Activated CD8-positive, alpha-beta T cell treated with anti-CD3 and anti-CD28 coated beads, Interleukin-2, amount 10 ng/mL, durations not matched to agents 7 days and 5 days (primary cell): ENCODE results near the gene LSAMP. TPM values are rescaled to one million over a fixed set of nuclear protein-coding genes. Genes with fewer than 3 reads are reported as not detected.

Experiments
- ATAC-seq: fragments of 150-1000 bp; cut with Tn5 transposase; one replicate; pipeline ENCODE4 v1.10.0; 2021; ENCODE audit warnings: moderate library complexity
- CTCF ChIA-PET: fragments of 350-600 bp; sonication (Branson Sonifier 250); formaldehyde crosslinking; loops from one replicate; lab custom pipeline; 2021; ENCODE audit warnings: antibody characterized with exemption; lab: Charles Lee
- POLR2A ChIA-PET: fragments of 350-600 bp; sonication (Branson Sonifier 250); formaldehyde crosslinking; loops from one replicate; lab custom pipeline; 2021; ENCODE audit warnings: antibody characterized with exemption; lab: Charles Lee
- DNase-seq: peaks from one replicate; pipeline ENCODE4 v3.0.0-alpha.2; 2020
- H3K27ac Mint-ChIP-seq: one replicate; pipeline ENCODE4 v1.8.0; 2021; ENCODE audit warnings: mild to moderate bottlenecking, mixed read lengths
- H3K27me3 Mint-ChIP-seq: one replicate; pipeline ENCODE4 v1.8.0; 2021; ENCODE audit warnings: low read depth, mixed read lengths
- H3K36me3 Mint-ChIP-seq: one replicate; pipeline ENCODE4 v1.8.0; 2021; ENCODE audit warnings: low read depth, mixed read lengths
- H3K4me1 Mint-ChIP-seq: one replicate; pipeline ENCODE4 v1.8.0; 2021; ENCODE audit warnings: low read depth, mixed read lengths
- H3K4me3 Mint-ChIP-seq: one replicate; pipeline ENCODE4 v1.8.0; 2021; ENCODE audit warnings: mild to moderate bottlenecking, mixed read lengths
- H3K9me3 Mint-ChIP-seq: one replicate; pipeline ENCODE4 v1.8.0; 2022; ENCODE audit warnings: mixed read lengths; ENCODE audit not compliant: insufficient read depth
- total RNA-seq, 2 experiments: library from RNA; stranded (reverse); gene quantifications; one replicate each; pipeline ENCODE4 v1.2.3, GENCODE V29; 2021

LSAMP gene
- total RNA-seq, 2 experiments from 2014 or later = not detected

DNA sequence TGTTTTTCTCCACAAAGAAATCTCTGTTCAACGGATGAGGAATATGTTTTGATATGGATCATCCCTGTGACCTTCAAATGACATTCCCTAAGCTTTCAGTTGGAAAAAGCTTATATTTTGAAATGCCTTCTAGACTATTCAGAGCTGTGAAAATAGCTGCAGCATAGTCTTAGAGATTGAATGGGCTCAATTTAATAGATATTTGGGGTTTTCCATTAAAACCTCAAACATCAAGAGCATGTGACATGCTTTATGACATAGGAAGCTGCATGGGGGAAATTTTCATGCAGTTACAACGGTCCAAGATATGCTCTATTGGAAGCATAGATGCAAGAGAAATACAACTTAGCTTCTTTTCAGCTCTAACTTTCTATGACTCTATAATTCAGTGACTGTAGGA lies 102.8 kb downstream of the LSAMP start:
- ATAC-seq (no peak), DNase-seq (no peak)
- Mint-ChIP-seq H3K4me3 (no peak overlapping the region), H3K27ac (no peak overlapping the region), H3K27me3 (no peaks in the 10 kb centered on the region), H3K4me1 (no peaks in the 10 kb centered on the region), H3K36me3 (no peaks in the 10 kb centered on the region), H3K9me3 (no peaks in the 10 kb centered on the region)
- ChIA-PET CTCF (no interaction called here), POLR2A (no interaction called here)

GRCh38 chr3:116341899-116342298 lies 103.4 kb downstream of the LSAMP start:
- no peaks in the 10 kb centered on the region for H3K9me3 Mint-ChIP-seq
- H3K36me3 Mint-ChIP-seq = no peaks in the 10 kb centered on the region
- no peak overlapping the region for H3K4me3 Mint-ChIP-seq
- H3K27ac Mint-ChIP-seq = no peak overlapping the region
- ATAC-seq = no peak
- ChIA-PET POLR2A (no interaction called here), CTCF (no interaction called here)
- no peaks in the 10 kb centered on the region for H3K27me3 Mint-ChIP-seq
- no peaks in the 10 kb centered on the region for H3K4me1 Mint-ChIP-seq
- no peak for DNase-seq

DNA sequence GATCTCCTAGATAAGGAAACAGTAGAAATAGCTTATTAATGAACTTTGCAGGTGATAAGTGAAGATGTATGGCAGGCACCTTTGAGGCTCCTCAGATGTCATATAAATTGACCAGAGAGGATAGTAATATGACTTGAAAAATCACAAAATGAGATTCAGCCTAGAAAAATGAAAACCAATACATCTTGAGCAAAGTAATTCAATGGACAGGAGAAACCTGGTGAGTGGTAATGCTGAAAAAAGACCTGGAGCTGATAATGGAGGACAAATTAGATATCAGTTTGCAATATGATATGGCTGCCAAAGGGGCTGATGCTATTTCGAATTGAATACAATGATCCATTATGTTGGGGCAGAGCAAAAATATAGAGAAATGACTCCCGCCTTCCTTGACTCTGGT lies 103.9 kb downstream of the LSAMP start:
- Mint-ChIP-seq H3K4me1 (no peaks in the 10 kb centered on the region), H3K4me3 (no peak overlapping the region), H3K9me3 (no peaks in the 10 kb centered on the region), H3K36me3 (no peaks in the 10 kb centered on the region), H3K27me3 (no peaks in the 10 kb centered on the region), H3K27ac (no peak overlapping the region)
- DNase-seq (no peak), ATAC-seq (no peak)
- ChIA-PET POLR2A (no interaction called here), CTCF (no interaction called here)

GRCh38 chr3:116340680-116341216 lies 104.5 kb downstream of the LSAMP start:
- CTCF ChIA-PET = no interaction called here
- Mint-ChIP-seq H3K4me1 (no peaks in the 10 kb centered on the region), H3K4me3 (no peak overlapping the region), H3K9me3 (no peaks in the 10 kb centered on the region), H3K27me3 (no peaks in the 10 kb centered on the region), H3K36me3 (no peaks in the 10 kb centered on the region), H3K27ac (no peak overlapping the region)
- no peak for ATAC-seq
- DNase-seq = no peak
- POLR2A ChIA-PET = no interaction called here

DNA sequence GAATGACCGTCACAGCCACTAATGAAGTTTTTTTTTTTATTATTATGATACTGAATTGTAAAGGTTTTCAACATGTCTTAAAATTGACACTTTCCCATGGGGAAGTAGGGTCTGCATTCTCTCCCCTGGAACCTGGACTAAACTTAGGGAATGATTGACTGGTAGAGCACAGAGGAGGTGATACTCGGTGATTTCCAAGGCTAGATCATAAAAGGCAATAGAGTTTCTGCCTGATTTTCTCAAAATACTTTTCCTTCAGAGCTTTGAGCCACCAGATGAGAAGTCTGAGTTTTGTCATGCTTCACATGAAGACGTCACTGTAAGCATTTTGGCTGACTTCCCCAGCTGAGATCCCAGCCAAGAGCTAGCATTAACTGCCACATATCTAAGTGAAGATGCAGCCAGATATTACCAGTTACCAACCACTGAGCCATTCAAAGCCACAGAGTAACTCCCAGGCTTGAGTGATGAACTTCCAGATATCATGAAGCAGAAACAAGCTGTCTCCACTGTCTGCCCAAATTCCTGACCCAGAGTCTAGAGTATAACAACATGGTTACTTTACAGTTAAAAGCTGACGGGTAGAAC lies 105.8 kb downstream of the LSAMP start:
- DNase-seq (no peak), ATAC-seq (no peak)
- no peaks in the 10 kb centered on the region for H3K4me1 Mint-ChIP-seq
- H3K9me3 Mint-ChIP-seq = no peaks in the 10 kb centered on the region
- CTCF ChIA-PET = no interaction called here
- no peaks in the 10 kb centered on the region for H3K36me3 Mint-ChIP-seq
- no peaks in the 10 kb centered on the region for H3K27me3 Mint-ChIP-seq
- H3K27ac Mint-ChIP-seq = no peak overlapping the region
- POLR2A ChIA-PET = no interaction called here
- H3K4me3 Mint-ChIP-seq = no peak overlapping the region

- Mint-ChIP-seq H3K27ac (no peak overlapping the region), H3K4me3 (no peak overlapping the region), H3K36me3 (no peaks in the 10 kb centered on the region), H3K4me1 (no peaks in the 10 kb centered on the region), H3K27me3 (no peaks in the 10 kb centered on the region), H3K9me3 (no peaks in the 10 kb centered on the region)
- DNase-seq = no peak
- ChIA-PET POLR2A (no interaction called here), CTCF (no interaction called here)
- no peak for ATAC-seq
Measured at GRCh38 chr3:116338713-116339112, 106.6 kb downstream of the LSAMP start.

- no peaks in the 10 kb centered on the region for H3K4me1 Mint-ChIP-seq
- H3K9me3 Mint-ChIP-seq = no peaks in the 10 kb centered on the region
- no peak overlapping the region for H3K4me3 Mint-ChIP-seq
- ATAC-seq = no peak
- no peaks in the 10 kb centered on the region for H3K36me3 Mint-ChIP-seq
- H3K27me3 Mint-ChIP-seq = no peaks in the 10 kb centered on the region
- ChIA-PET CTCF (no interaction called here), POLR2A (no interaction called here)
- no peak overlapping the region for H3K27ac Mint-ChIP-seq
- no peak for DNase-seq
Measured at GRCh38 chr3:116337229-116337628, 108.1 kb downstream of the LSAMP start.

- POLR2A ChIA-PET = no interaction called here
- ATAC-seq (no peak), DNase-seq (no peak)
- CTCF ChIA-PET = no interaction called here
- no peaks in the 10 kb centered on the region for H3K36me3 Mint-ChIP-seq
- no peaks in the 10 kb centered on the region for H3K27me3 Mint-ChIP-seq
- no peak overlapping the region for H3K4me3 Mint-ChIP-seq
- H3K27ac Mint-ChIP-seq = no peak overlapping the region
- no peaks in the 10 kb centered on the region for H3K9me3 Mint-ChIP-seq
- no peaks in the 10 kb centered on the region for H3K4me1 Mint-ChIP-seq
Measured at GRCh38 chr3:116331380-116331779, 113.9 kb downstream of the LSAMP start.

DNA sequence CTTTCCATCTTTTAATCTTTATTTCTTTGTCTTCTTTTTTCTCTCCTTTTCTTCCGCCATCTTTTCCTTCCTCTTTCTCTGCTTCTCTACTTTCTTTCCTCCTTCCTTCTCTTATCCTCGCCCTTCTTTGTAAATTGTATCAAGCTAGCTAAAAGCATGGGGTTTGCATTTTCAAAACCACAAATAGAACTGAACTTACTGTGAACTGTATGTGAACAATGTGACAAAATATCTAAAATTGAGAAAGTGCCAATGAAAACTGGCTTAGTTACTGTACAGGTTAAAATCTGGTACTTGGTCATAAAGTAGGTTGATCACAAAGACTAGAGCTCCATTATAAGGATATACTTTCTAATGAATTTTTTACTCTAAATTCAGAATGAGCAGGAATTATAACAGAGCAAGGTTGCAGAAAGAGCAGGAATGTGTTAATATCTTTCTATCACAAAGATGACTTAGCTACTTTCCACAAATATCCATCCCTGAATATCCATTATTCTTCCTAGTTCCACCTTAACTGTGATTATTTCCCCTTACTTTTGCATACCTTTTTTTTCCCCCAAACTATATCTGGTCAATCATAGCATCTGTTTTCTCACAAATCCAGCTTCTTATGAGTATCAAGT lies 122.4 kb downstream of the LSAMP start:
- H3K4me1 Mint-ChIP-seq = no peaks in the 10 kb centered on the region
- H3K9me3 Mint-ChIP-seq = no peaks in the 10 kb centered on the region
- no peak overlapping the region for H3K4me3 Mint-ChIP-seq
- no peak for ATAC-seq
- H3K27me3 Mint-ChIP-seq = no peaks in the 10 kb centered on the region
- no peaks in the 10 kb centered on the region for H3K36me3 Mint-ChIP-seq
- CTCF ChIA-PET = interaction anchor here (0.8 kb wide), 1 partner anchor 1257 kb away, joined by 3 read pairs; no protein-coding TSS in a partner anchor
- no peak for DNase-seq
- POLR2A ChIA-PET = no interaction called here
- no peak overlapping the region for H3K27ac Mint-ChIP-seq

DNA sequence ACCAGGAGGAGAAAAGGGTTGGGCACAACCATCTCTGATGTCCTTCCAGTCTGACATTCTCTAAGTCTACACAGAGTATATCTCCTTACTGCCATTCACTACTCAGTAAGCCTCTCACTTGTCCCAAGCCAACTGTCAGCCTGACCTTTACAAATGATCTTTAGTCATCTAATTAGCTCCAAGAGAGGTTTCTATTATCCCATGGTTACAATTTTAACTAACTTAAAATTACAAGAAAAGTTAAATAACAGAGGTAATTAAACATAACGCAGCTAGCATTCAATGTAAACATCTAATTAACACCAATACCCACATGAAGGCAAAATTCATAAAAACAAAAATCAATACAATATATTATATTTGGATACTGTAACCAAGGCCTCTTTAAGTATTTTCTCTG lies 126.9 kb downstream of the LSAMP start:
- CTCF ChIA-PET = no interaction called here
- DNase-seq = no peak

GRCh38 chr3:116316771-116317170 lies 128.5 kb downstream of the LSAMP start:
- Mint-ChIP-seq H3K9me3 (no peaks in the 10 kb centered on the region), H3K36me3 (no peaks in the 10 kb centered on the region), H3K4me1 (no peaks in the 10 kb centered on the region), H3K27me3 (no peaks in the 10 kb centered on the region), H3K27ac (no peak overlapping the region), H3K4me3 (no peak overlapping the region)
- DNase-seq (no peak), ATAC-seq (no peak)
- POLR2A ChIA-PET = no interaction called here
- CTCF ChIA-PET = no interaction called here

More for the DNA sequence above, 126.9 kb downstream of the LSAMP start:
- H3K27me3 Mint-ChIP-seq = no peaks in the 10 kb centered on the region
- POLR2A ChIA-PET = no interaction called here
- no peak overlapping the region for H3K27ac Mint-ChIP-seq
- no peak for ATAC-seq
- H3K4me1 Mint-ChIP-seq = no peaks in the 10 kb centered on the region
- H3K36me3 Mint-ChIP-seq = no peaks in the 10 kb centered on the region
- no peak overlapping the region for H3K4me3 Mint-ChIP-seq
- no peaks in the 10 kb centered on the region for H3K9me3 Mint-ChIP-seq

GRCh38 chr3:116314476-116314875 lies 130.8 kb downstream of the LSAMP start:
- Mint-ChIP-seq H3K36me3 (no peaks in the 10 kb centered on the region), H3K4me3 (no peak overlapping the region), H3K4me1 (no peaks in the 10 kb centered on the region), H3K27me3 (no peaks in the 10 kb centered on the region), H3K27ac (no peak overlapping the region), H3K9me3 (no peaks in the 10 kb centered on the region)
- ChIA-PET POLR2A (no interaction called here), CTCF (no interaction called here)
- ATAC-seq (no peak), DNase-seq (no peak)
